ENCODE results near the gene PRKAR2A. TPM values are rescaled to one million over a fixed set of nuclear protein-coding genes. Genes with fewer than 3 reads are reported as not detected.
"Not testable (repeated sequence)": the region's sequence is repeated elsewhere in the genome, so short reads cannot be mapped to it uniquely, and the experiment has no call there.

The PRKAR2A gene
- polyA plus RNA-seq, 1 experiment, result 20.7 TPM

- Histone ChIP-seq H3K27me3 (ENCODE audit: control insufficient read depth, insufficient read depth, low read length) (no peaks in the 10 kb centered on the region), H3K9me3 (ENCODE audit: control insufficient read depth, insufficient read depth, low read length) (no peaks in the 10 kb centered on the region), H3K4me3 (ENCODE audit: low read depth, low read length) (no peak overlapping the region), H3K27ac (ENCODE audit: low read depth, low read length) (no peak overlapping the region)
- ChIA-PET POLR2A (interaction anchor here (0.6 to 1.3 kb wide), 4 partner anchors 22 to 283 kb away, joined by 3 to 4 read pairs (median 4); partner anchors contain the start of genes IP6K2 and NDUFAF3), CTCF (interaction anchor here (0.5 to 2.4 kb wide), 37 partner anchors 8 to 355 kb away, joined by 3 to 33 read pairs (median 5); partner anchors contain the start of genes CELSR3, IP6K2, QRICH1 and SLC26A6)
- DNase-seq (ENCODE audit: low read depth, low spot score), result no peak
- no peak for TF ChIP-seq CTCF (IDR thresholded peaks at IDR 0.05; ENCODE audit: low read depth, low read length)
Measured at GRCh38 chr3:48738926-48739616, 108.6 kb downstream of the PRKAR2A start.

- no peak overlapping the region for H3K27ac ChIP-seq (ENCODE audit: low read depth, low read length)
- ChIA-PET CTCF (interaction anchor here (0.7 to 2.4 kb wide), 7 partner anchors 11 to 127 kb away, joined by 3 to 33 read pairs (median 7); partner anchors contain the start of gene SLC26A6), POLR2A (interaction anchor here (0.6 to 0.8 kb wide), 3 partner anchors 21 to 330 kb away, joined by 3 read pairs; partner anchors contain the start of gene IP6K2)
- DNase-seq (ENCODE audit: low read depth, low spot score), result no peak
- TF ChIP-seq CTCF (IDR thresholded peaks at IDR 0.05; ENCODE audit: low read depth, low read length), result no peak
- no peak overlapping the region for H3K4me3 ChIP-seq (ENCODE audit: low read depth, low read length)
- H3K9me3 ChIP-seq (ENCODE audit: control insufficient read depth, insufficient read depth, low read length), result no peaks in the 10 kb centered on the region
- H3K27me3 ChIP-seq (ENCODE audit: control insufficient read depth, insufficient read depth, low read length), result no peaks in the 10 kb centered on the region
Measured at GRCh38 chr3:48738144-48738536, 109.5 kb downstream of the PRKAR2A start.

GRCh38 chr3:48735075-48735767, 112.5 kb downstream of the PRKAR2A start:
- H3K27me3 ChIP-seq (ENCODE audit: control insufficient read depth, insufficient read depth, low read length); H3K27ac ChIP-seq (ENCODE audit: low read depth, low read length); POLR2A ChIA-PET; DNase-seq (ENCODE audit: low read depth, low spot score); H3K9me3 ChIP-seq (ENCODE audit: control insufficient read depth, insufficient read depth, low read length); H3K4me3 ChIP-seq (ENCODE audit: low read depth, low read length): not testable (repeated sequence)
- CTCF ChIA-PET, result interaction anchor here (0.6 to 1.1 kb wide), 2 partner anchors 7 to 234 kb away, joined by 4 to 9 read pairs; no protein-coding TSS in a partner anchor

GRCh38 chr3:48734541-48734940, 113.1 kb downstream of the PRKAR2A start:
- CTCF ChIA-PET; H3K27ac ChIP-seq (ENCODE audit: low read depth, low read length); H3K4me3 ChIP-seq (ENCODE audit: low read depth, low read length); POLR2A ChIA-PET; DNase-seq (ENCODE audit: low read depth, low spot score); H3K27me3 ChIP-seq (ENCODE audit: control insufficient read depth, insufficient read depth, low read length); H3K9me3 ChIP-seq (ENCODE audit: control insufficient read depth, insufficient read depth, low read length): not testable (repeated sequence)

GRCh38 chr3:48733752-48734518, 113.7 kb downstream of the PRKAR2A start:
- DNase-seq (ENCODE audit: low read depth, low spot score); CTCF ChIA-PET; H3K4me3 ChIP-seq (ENCODE audit: low read depth, low read length); H3K27ac ChIP-seq (ENCODE audit: low read depth, low read length); H3K27me3 ChIP-seq (ENCODE audit: control insufficient read depth, insufficient read depth, low read length); H3K9me3 ChIP-seq (ENCODE audit: control insufficient read depth, insufficient read depth, low read length); POLR2A ChIA-PET: not testable (repeated sequence)

GRCh38 chr3:48727511-48727910, 120.2 kb downstream of the PRKAR2A start:
- H3K27me3 ChIP-seq (ENCODE audit: control insufficient read depth, insufficient read depth, low read length), result no peaks in the 10 kb centered on the region
- no peak overlapping the region for H3K27ac ChIP-seq (ENCODE audit: low read depth, low read length)
- ChIA-PET CTCF (interaction anchor here (1.1 kb wide), 1 partner anchor 12 kb away, joined by 10 read pairs; no protein-coding TSS in a partner anchor), POLR2A (no interaction called here)
- no peak overlapping the region for H3K4me3 ChIP-seq (ENCODE audit: low read depth, low read length)
- peaks cover 2% of the 10 kb centered on the region for H3K9me3 ChIP-seq (ENCODE audit: control insufficient read depth, insufficient read depth, low read length)
- TF ChIP-seq CTCF (IDR thresholded peaks at IDR 0.05; ENCODE audit: low read depth, low read length), result no peak
- no peak for DNase-seq (ENCODE audit: low read depth, low spot score)

- DNase-seq (ENCODE audit: low read depth, low spot score); H3K27ac ChIP-seq (ENCODE audit: low read depth, low read length); POLR2A ChIA-PET; H3K4me3 ChIP-seq (ENCODE audit: low read depth, low read length); H3K9me3 ChIP-seq (ENCODE audit: control insufficient read depth, insufficient read depth, low read length); H3K27me3 ChIP-seq (ENCODE audit: control insufficient read depth, insufficient read depth, low read length): not testable (repeated sequence)
- CTCF ChIA-PET, result interaction anchor here (1.0 to 1.5 kb wide), 2 partner anchors 11 to 14 kb away, joined by 4 to 7 read pairs; no protein-coding TSS in a partner anchor
Measured at GRCh38 chr3:48725185-48725855, 122.4 kb downstream of the PRKAR2A start.
